ENCODE data around the gene PCNX2. TPM values are rescaled to one million over a fixed set of nuclear protein-coding genes. Genes with fewer than 3 reads are reported as not detected.

The PCNX2 gene
- total RNA-seq, 3 donors from 2014 or later: 15.1 to 17.3 (median 15.3) TPM

- Mint-ChIP-seq H3K36me3 (ENCODE audit: insufficient read depth) (peaks cover 15% of the 10 kb centered on the region), H3K4me1 (ENCODE audit: low read depth) (peaks cover 25% of the 10 kb centered on the region), H3K9me3 (no peaks in the 10 kb centered on the region), H3K4me3 (no peak overlapping the region), H3K27me3 (ENCODE audit: low read depth) (no peaks in the 10 kb centered on the region)
- DNase-seq: no peak
- ATAC-seq: no peak
Observed at GRCh38 chr1:233290396-233291034, 5.0 kb downstream of the PCNX2 start.

GRCh38 chr1:233289676-233290075 lies 5.8 kb downstream of the PCNX2 start:
- Mint-ChIP-seq H3K4me3 (no peak overlapping the region), H3K9me3 (no peaks in the 10 kb centered on the region), H3K4me1 (ENCODE audit: low read depth) (peaks cover 21% of the 10 kb centered on the region), H3K27me3 (ENCODE audit: low read depth) (no peaks in the 10 kb centered on the region), H3K36me3 (ENCODE audit: insufficient read depth) (peaks cover 15% of the 10 kb centered on the region)
- DNase-seq: no peak
- no peak for ATAC-seq

- Mint-ChIP-seq H3K4me3 (peak overlapping the region; percentile 62), H3K4me1 (ENCODE audit: low read depth) (peaks cover 40% of the 10 kb centered on the region), H3K9me3 (no peaks in the 10 kb centered on the region), H3K36me3 (ENCODE audit: insufficient read depth) (peaks cover 8% of the 10 kb centered on the region), H3K27me3 (ENCODE audit: low read depth) (no peaks in the 10 kb centered on the region)
- DNase-seq (no peak), ATAC-seq (peak in 1 of 2 donors; percentile 22)
Observed at GRCh38 chr1:233282582-233282886, 13.0 kb downstream of the PCNX2 start.

- DNase-seq (no peak), ATAC-seq (peak; percentile 66 to 79)
- H3K9me3 Mint-ChIP-seq: no peaks in the 10 kb centered on the region
- peaks cover 11% of the 10 kb centered on the region for H3K36me3 Mint-ChIP-seq (ENCODE audit: insufficient read depth)
- H3K4me1 Mint-ChIP-seq (ENCODE audit: low read depth): peaks cover 40% of the 10 kb centered on the region
- H3K4me3 Mint-ChIP-seq: peak overlapping the region; percentile 62
- no peaks in the 10 kb centered on the region for H3K27me3 Mint-ChIP-seq (ENCODE audit: low read depth)
Observed at GRCh38 chr1:233281711-233282581, 13.6 kb downstream of the PCNX2 start.

- H3K4me3 Mint-ChIP-seq: no peak overlapping the region
- peaks cover 9% of the 10 kb centered on the region for H3K36me3 Mint-ChIP-seq (ENCODE audit: insufficient read depth)
- H3K4me1 Mint-ChIP-seq (ENCODE audit: low read depth): peaks cover 44% of the 10 kb centered on the region
- ATAC-seq: no peak
- H3K27me3 Mint-ChIP-seq (ENCODE audit: low read depth): no peaks in the 10 kb centered on the region
- DNase-seq: no peak
- H3K9me3 Mint-ChIP-seq: no peaks in the 10 kb centered on the region
Observed at GRCh38 chr1:233279971-233280370, 15.6 kb downstream of the PCNX2 start.

GRCh38 chr1:233278631-233279030 lies 16.9 kb downstream of the PCNX2 start:
- Mint-ChIP-seq H3K4me3 (no peak overlapping the region), H3K4me1 (ENCODE audit: low read depth) (peaks cover 39% of the 10 kb centered on the region), H3K27me3 (ENCODE audit: low read depth) (no peaks in the 10 kb centered on the region), H3K36me3 (ENCODE audit: insufficient read depth) (peaks cover 17% of the 10 kb centered on the region), H3K9me3 (no peaks in the 10 kb centered on the region)
- no peak for ATAC-seq
- DNase-seq: no peak

GRCh38 chr1:233277637-233278606 lies 17.6 kb downstream of the PCNX2 start:
- Mint-ChIP-seq H3K27me3 (ENCODE audit: low read depth) (no peaks in the 10 kb centered on the region), H3K9me3 (no peaks in the 10 kb centered on the region), H3K36me3 (ENCODE audit: insufficient read depth) (peaks cover 17% of the 10 kb centered on the region), H3K4me1 (ENCODE audit: low read depth) (peaks cover 32% of the 10 kb centered on the region), H3K4me3 (no peak overlapping the region)
- DNase-seq (no peak), ATAC-seq (no peak)

GRCh38 chr1:233269656-233270055 lies 25.9 kb downstream of the PCNX2 start:
- DNase-seq (no peak), ATAC-seq (no peak)
- H3K9me3 Mint-ChIP-seq: no peaks in the 10 kb centered on the region
- H3K4me3 Mint-ChIP-seq: no peak overlapping the region
- H3K36me3 Mint-ChIP-seq (ENCODE audit: insufficient read depth): peaks cover 26% of the 10 kb centered on the region
- H3K27me3 Mint-ChIP-seq (ENCODE audit: low read depth): no peaks in the 10 kb centered on the region
- peaks cover 4% of the 10 kb centered on the region for H3K4me1 Mint-ChIP-seq (ENCODE audit: low read depth)

- no peak for DNase-seq
- no peaks in the 10 kb centered on the region for H3K9me3 Mint-ChIP-seq
- H3K4me1 Mint-ChIP-seq (ENCODE audit: low read depth): peaks cover 2% of the 10 kb centered on the region
- no peaks in the 10 kb centered on the region for H3K27me3 Mint-ChIP-seq (ENCODE audit: low read depth)
- peaks cover 24% of the 10 kb centered on the region for H3K36me3 Mint-ChIP-seq (ENCODE audit: insufficient read depth)
- ATAC-seq: peak; percentile 18 to 35
- no peak overlapping the region for H3K4me3 Mint-ChIP-seq
Observed at GRCh38 chr1:233268389-233269022, 27.0 kb downstream of the PCNX2 start.

GRCh38 chr1:233261695-233262094 lies 33.8 kb downstream of the PCNX2 start:
- no peaks in the 10 kb centered on the region for H3K9me3 Mint-ChIP-seq
- no peaks in the 10 kb centered on the region for H3K27me3 Mint-ChIP-seq (ENCODE audit: low read depth)
- H3K36me3 Mint-ChIP-seq (ENCODE audit: insufficient read depth): peaks cover 33% of the 10 kb centered on the region
- ATAC-seq: no peak
- no peak for DNase-seq
- peaks cover 12% of the 10 kb centered on the region for H3K4me1 Mint-ChIP-seq (ENCODE audit: low read depth)
- no peak overlapping the region for H3K4me3 Mint-ChIP-seq

GRCh38 chr1:233261206-233261605 lies 34.3 kb downstream of the PCNX2 start:
- H3K27me3 Mint-ChIP-seq (ENCODE audit: low read depth): no peaks in the 10 kb centered on the region
- ATAC-seq (no peak), DNase-seq (no peak)
- no peak overlapping the region for H3K4me3 Mint-ChIP-seq
- H3K36me3 Mint-ChIP-seq (ENCODE audit: insufficient read depth): peaks cover 30% of the 10 kb centered on the region
- H3K9me3 Mint-ChIP-seq: no peaks in the 10 kb centered on the region
- peaks cover 12% of the 10 kb centered on the region for H3K4me1 Mint-ChIP-seq (ENCODE audit: low read depth)

GRCh38 chr1:233257786-233258185 lies 37.7 kb downstream of the PCNX2 start:
- H3K4me1 Mint-ChIP-seq (ENCODE audit: low read depth): peaks cover 12% of the 10 kb centered on the region
- H3K27me3 Mint-ChIP-seq (ENCODE audit: low read depth): no peaks in the 10 kb centered on the region
- no peak overlapping the region for H3K4me3 Mint-ChIP-seq
- DNase-seq: no peak
- ATAC-seq: no peak
- no peaks in the 10 kb centered on the region for H3K9me3 Mint-ChIP-seq
- H3K36me3 Mint-ChIP-seq (ENCODE audit: insufficient read depth): peaks cover 31% of the 10 kb centered on the region

- peaks cover 8% of the 10 kb centered on the region for H3K4me1 Mint-ChIP-seq (ENCODE audit: low read depth)
- no peaks in the 10 kb centered on the region for H3K9me3 Mint-ChIP-seq
- H3K27me3 Mint-ChIP-seq (ENCODE audit: low read depth): no peaks in the 10 kb centered on the region
- H3K4me3 Mint-ChIP-seq: no peak overlapping the region
- DNase-seq (no peak), ATAC-seq (no peak)
- peaks cover 33% of the 10 kb centered on the region for H3K36me3 Mint-ChIP-seq (ENCODE audit: insufficient read depth)
Observed at GRCh38 chr1:233256789-233257188, 38.7 kb downstream of the PCNX2 start.

GRCh38 chr1:233256191-233256590 lies 39.3 kb downstream of the PCNX2 start:
- Mint-ChIP-seq H3K4me3 (no peak overlapping the region), H3K36me3 (ENCODE audit: insufficient read depth) (peaks cover 30% of the 10 kb centered on the region), H3K4me1 (ENCODE audit: low read depth) (peaks cover 2% of the 10 kb centered on the region), H3K9me3 (no peaks in the 10 kb centered on the region), H3K27me3 (ENCODE audit: low read depth) (no peaks in the 10 kb centered on the region)
- no peak for ATAC-seq
- no peak for DNase-seq

All from activated T-cell treated with anti-CD3 and anti-CD28 coated beads, Interleukin-2, amount 50 U/mL, for 4 hours (primary cell).